Measurements from ENCODE around the gene RGL2.
A peak's percentile ranks its signal among the peaks of the same experiment; 100 is the strongest.
"Not testable (repeated sequence)": the region's sequence is repeated elsewhere in the genome, so short reads cannot be mapped to it uniquely, and the experiment has no call there.

The RGL2 gene

GRCh38 chr6:33290459-33290858 is 8.3 kb downstream of the RGL2 start:
- Histone ChIP-seq H3K27ac (ENCODE audit: low read depth, low read length) (no peak overlapping the region), H3K27me3 (ENCODE audit: control insufficient read depth, insufficient read depth, low read length) (no peaks in the 10 kb centered on the region), H3K36me3 (ENCODE audit: control insufficient read depth, insufficient read depth, low read length) (peaks cover 62% of the 10 kb centered on the region)

GRCh38 chr6:33289784-33290315 is 8.9 kb downstream of the RGL2 start:
- Histone ChIP-seq H3K4me3 (ENCODE audit: low read depth, low read length) (peak overlapping the region; percentile 91), H3K36me3 (ENCODE audit: control insufficient read depth, insufficient read depth, low read length) (peaks cover 59% of the 10 kb centered on the region), H3K9me3 (ENCODE audit: control insufficient read depth, insufficient read depth, low read depth, low read length) (no peaks in the 10 kb centered on the region), H3K4me1 (ENCODE audit: control insufficient read depth, insufficient read depth, low read length) (peaks cover 11% of the 10 kb centered on the region), H3K9ac (ENCODE audit: low read length) (peak overlapping the region; percentile 87), H3K27ac (ENCODE audit: low read depth, low read length) (peak overlapping the region; percentile 61; the same call in 1 of the 2 replicates), H3K27me3 (ENCODE audit: control insufficient read depth, insufficient read depth, low read length) (no peaks in the 10 kb centered on the region)

More at GRCh38 chr6:33290459-33290858, 8.3 kb downstream of the RGL2 start:
- Histone ChIP-seq H3K4me3 (ENCODE audit: low read depth, low read length) (peak overlapping the region; percentile 91), H3K9ac (ENCODE audit: low read length) (peak overlapping the region; percentile 87), H3K4me1 (ENCODE audit: control insufficient read depth, insufficient read depth, low read length) (peaks cover 11% of the 10 kb centered on the region), H3K9me3 (ENCODE audit: control insufficient read depth, insufficient read depth, low read depth, low read length) (no peaks in the 10 kb centered on the region)

GRCh38 chr6:33288921-33289783 is 9.6 kb downstream of the RGL2 start, which contains the start of the genes PFDN6 and WDR46:
Gene PFDN6, plus strand, starts transcription at chr6:33289601. Its CDS starts 256 bp downstream, at chr6:33289857.
Gene WDR46, minus strand, starts transcription at chr6:33289239. Its CDS starts 69 bp downstream, at chr6:33289170.
- Histone ChIP-seq H3K4me3 (ENCODE audit: low read depth, low read length) (peak within 1 kb of the TSS; percentile 91), H3K36me3 (ENCODE audit: control insufficient read depth, insufficient read depth, low read length) (peaks cover 61% of the 10 kb centered on the region), H3K4me1 (ENCODE audit: control insufficient read depth, insufficient read depth, low read length) (peaks cover 11% of the 10 kb centered on the region), H3K9me3 (ENCODE audit: control insufficient read depth, insufficient read depth, low read depth, low read length) (no peaks in the 10 kb centered on the region), H3K9ac (ENCODE audit: low read length) (peak within 1 kb of the TSS; percentile 87), H3K27me3 (ENCODE audit: control insufficient read depth, insufficient read depth, low read length) (no peaks in the 10 kb centered on the region), H3K27ac (ENCODE audit: low read depth, low read length) (peak within 1 kb of the TSS; percentile 61; the same call in 1 of the 2 replicates)

- Histone ChIP-seq H3K4me3 (ENCODE audit: low read depth, low read length) (peak overlapping the region; percentile 91), H3K27me3 (ENCODE audit: control insufficient read depth, insufficient read depth, low read length) (no peaks in the 10 kb centered on the region), H3K9me3 (ENCODE audit: control insufficient read depth, insufficient read depth, low read depth, low read length) (no peaks in the 10 kb centered on the region), H3K4me1 (ENCODE audit: control insufficient read depth, insufficient read depth, low read length) (peaks cover 11% of the 10 kb centered on the region), H3K36me3 (ENCODE audit: control insufficient read depth, insufficient read depth, low read length) (peaks cover 60% of the 10 kb centered on the region), H3K27ac (ENCODE audit: low read depth, low read length) (no peak overlapping the region), H3K9ac (ENCODE audit: low read length) (peak overlapping the region; percentile 87)
Measured at GRCh38 chr6:33288141-33288920, 10.4 kb downstream of the RGL2 start.

- H3K4me3 ChIP-seq (ENCODE audit: low read depth, low read length): no peak overlapping the region
- H3K27me3 ChIP-seq (ENCODE audit: control insufficient read depth, insufficient read depth, low read length): no peaks in the 10 kb centered on the region
- no peak overlapping the region for H3K9ac ChIP-seq (ENCODE audit: low read length)
- H3K27ac ChIP-seq (ENCODE audit: low read depth, low read length): no peak overlapping the region
- H3K9me3 ChIP-seq (ENCODE audit: control insufficient read depth, insufficient read depth, low read depth, low read length): no peaks in the 10 kb centered on the region
- H3K4me1 ChIP-seq (ENCODE audit: control insufficient read depth, insufficient read depth, low read length): peaks cover 11% of the 10 kb centered on the region
- peaks cover 56% of the 10 kb centered on the region for H3K36me3 ChIP-seq (ENCODE audit: control insufficient read depth, insufficient read depth, low read length)
Measured at GRCh38 chr6:33286946-33287914, 11.5 kb downstream of the RGL2 start.

- not testable (repeated sequence) for H3K4me1 ChIP-seq (ENCODE audit: control insufficient read depth, insufficient read depth, low read length); H3K9ac ChIP-seq (ENCODE audit: low read length); H3K4me3 ChIP-seq (ENCODE audit: low read depth, low read length); H3K27me3 ChIP-seq (ENCODE audit: control insufficient read depth, insufficient read depth, low read length); H3K27ac ChIP-seq (ENCODE audit: low read depth, low read length); H3K9me3 ChIP-seq (ENCODE audit: control insufficient read depth, insufficient read depth, low read depth, low read length)
- peaks cover 59% of the 10 kb centered on the region for H3K36me3 ChIP-seq (ENCODE audit: control insufficient read depth, insufficient read depth, low read length)
Measured at GRCh38 chr6:33285214-33285613, 13.5 kb downstream of the RGL2 start.

- no peaks in the 10 kb centered on the region for H3K9me3 ChIP-seq (ENCODE audit: control insufficient read depth, insufficient read depth, low read depth, low read length)
- no peak overlapping the region for H3K27ac ChIP-seq (ENCODE audit: low read depth, low read length)
- H3K27me3 ChIP-seq (ENCODE audit: control insufficient read depth, insufficient read depth, low read length): no peaks in the 10 kb centered on the region
- H3K9ac ChIP-seq (ENCODE audit: low read length): no peak overlapping the region
- no peak overlapping the region for H3K4me3 ChIP-seq (ENCODE audit: low read depth, low read length)
- peaks cover 9% of the 10 kb centered on the region; the same call in 1 of the 2 replicates for H3K4me1 ChIP-seq (ENCODE audit: control insufficient read depth, insufficient read depth, low read length)
- H3K36me3 ChIP-seq (ENCODE audit: control insufficient read depth, insufficient read depth, low read length): peaks cover 72% of the 10 kb centered on the region
Measured at GRCh38 chr6:33280539-33280938, 18.2 kb downstream of the RGL2 start.

GRCh38 chr6:33279971-33280511 is 18.7 kb downstream of the RGL2 start:
- Histone ChIP-seq H3K4me1 (ENCODE audit: control insufficient read depth, insufficient read depth, low read length) (peaks cover 9% of the 10 kb centered on the region; the same call in 1 of the 2 replicates), H3K9me3 (ENCODE audit: control insufficient read depth, insufficient read depth, low read depth, low read length) (no peaks in the 10 kb centered on the region), H3K4me3 (ENCODE audit: low read depth, low read length) (no peak overlapping the region), H3K9ac (ENCODE audit: low read length) (no peak overlapping the region), H3K36me3 (ENCODE audit: control insufficient read depth, insufficient read depth, low read length) (peaks cover 77% of the 10 kb centered on the region), H3K27ac (ENCODE audit: low read depth, low read length) (no peak overlapping the region), H3K27me3 (ENCODE audit: control insufficient read depth, insufficient read depth, low read length) (no peaks in the 10 kb centered on the region)

GRCh38 chr6:33279257-33279695 is 19.5 kb downstream of the RGL2 start:
- no peak overlapping the region for H3K4me3 ChIP-seq (ENCODE audit: low read depth, low read length)
- H3K27me3 ChIP-seq (ENCODE audit: control insufficient read depth, insufficient read depth, low read length): no peaks in the 10 kb centered on the region
- H3K9ac ChIP-seq (ENCODE audit: low read length): no peak overlapping the region
- peaks cover 78% of the 10 kb centered on the region for H3K36me3 ChIP-seq (ENCODE audit: control insufficient read depth, insufficient read depth, low read length)
- no peak overlapping the region for H3K27ac ChIP-seq (ENCODE audit: low read depth, low read length)
- H3K9me3 ChIP-seq (ENCODE audit: control insufficient read depth, insufficient read depth, low read depth, low read length): no peaks in the 10 kb centered on the region
- H3K4me1 ChIP-seq (ENCODE audit: control insufficient read depth, insufficient read depth, low read length): peaks cover 17% of the 10 kb centered on the region; the same call in 1 of the 2 replicates

GRCh38 chr6:33278810-33279209 is 19.9 kb downstream of the RGL2 start:
- Histone ChIP-seq H3K4me3 (ENCODE audit: low read depth, low read length) (no peak overlapping the region), H3K27ac (ENCODE audit: low read depth, low read length) (no peak overlapping the region), H3K4me1 (ENCODE audit: control insufficient read depth, insufficient read depth, low read length) (peaks cover 20% of the 10 kb centered on the region; the same call in 1 of the 2 replicates), H3K36me3 (ENCODE audit: control insufficient read depth, insufficient read depth, low read length) (peaks cover 80% of the 10 kb centered on the region), H3K27me3 (ENCODE audit: control insufficient read depth, insufficient read depth, low read length) (no peaks in the 10 kb centered on the region), H3K9ac (ENCODE audit: low read length) (no peak overlapping the region), H3K9me3 (ENCODE audit: control insufficient read depth, insufficient read depth, low read depth, low read length) (no peaks in the 10 kb centered on the region)
